Gastrocnemius medialis (tissue), 4 donors: ENCODE results near the gene SGMS1. TPM values are rescaled to one million over a fixed set of nuclear protein-coding genes. Genes with fewer than 3 reads are reported as not detected.

Source experiments
- ATAC-seq, 2 donors: fragments of 150-250 bp; one replicate each; pipeline ENCODE4 v1.9.1; 2016
- DNase-seq, 2 donors: peaks; one replicate each; pipeline ENCODE4 v3.0.0-alpha.2; 2019
- H3K27ac ChIP-seq, 4 donors: fragments of 200-600 bp; sonication (generic); 1 replicate in 1 of 4; 2 replicates in 3 of 4; pipeline ENCODE4 v1.5.1; 2016 to 2018; ENCODE audit warnings: mild to moderate bottlenecking in 2 of 4, moderate library complexity in 1 of 4
- H3K27me3 ChIP-seq, 3 donors: fragments of 200-600 bp; sonication (generic) in 2 of 3; 1 replicate in 1 of 3; 2 replicates in 2 of 3; pipeline versions ENCODE4 v1.5.1 to v1.6.0; 2016 to 2019; ENCODE audit warnings: mild to moderate bottlenecking in 1 of 3, moderate library complexity in 1 of 3
- H3K36me3 ChIP-seq, 2 donors: fragments of 200-600 bp; sonication (generic) in 1 of 2; one replicate each; pipeline ENCODE4 v1.5.1; 2017 to 2018
- H3K4me1 ChIP-seq, 2 donors: fragments of 200-600 bp; sonication (generic) in 1 of 2; one replicate each; pipeline ENCODE4 v1.5.1; 2016 to 2017; ENCODE audit warnings: mild to moderate bottlenecking in 2 of 2
- H3K4me3 ChIP-seq, 4 donors: fragments of 200-600 bp; sonication (generic) in 3 of 4; 1 replicate in 1 of 4; 2 replicates in 3 of 4; pipeline ENCODE4 v1.5.1; 2016 to 2019; ENCODE audit warnings: mild to moderate bottlenecking in 2 of 4
- H3K9me3 ChIP-seq, 3 donors: fragments of 200-600 bp; sonication (generic) in 2 of 3; 1 replicate in 1 of 3; 2 replicates in 2 of 3; pipeline ENCODE4 v1.5.1; 2016 to 2019
- POLR2A ChIP-seq, 2 donors: fragments of 450-650 bp; IDR thresholded peaks; one replicate each; pipeline ENCODE4 v1.6.1; 2017; ENCODE audit warnings: antibody characterized with exemption in 2 of 2, mild to moderate bottlenecking in 2 of 2, moderate library complexity in 2 of 2
- in situ Hi-C, 4 donors: fragments of 200-750 bp; cut with MboI; loops; one replicate each; pipeline versions ENCODE4 v1.15.0 to v1.8.0; 2017; ENCODE audit warnings: low sequenced_read_pairs in 4 of 4
- intact Hi-C: fragments of 100-400 bp; cut with DNase I; formaldehyde crosslinking; loops from one replicate; pipeline ENCODE4 v1.15.1; 2023; ENCODE audit warnings: low total_unique reads
- total RNA-seq, 4 donors: library from RNA; depleted of rRNA; stranded (reverse); fragments of >200 nt; gene quantifications; one replicate each; pipeline versions ENCODE4 v1.1.0 to v1.2.3, GENCODE V29; 2016
- TF ChIP-seq, protein P1 (sequence below), 5 experiments: fragments of 450-650 bp in 3 of 5; fragments of 200-600 bp in 2 of 5; sonication (generic) in 2 of 5; IDR thresholded peaks in 4 of 5; conservative IDR thresholded peaks in 1 of 5; 1 replicate in 4 of 5; 2 replicates in 1 of 5; pipeline ENCODE4 v1.5.1; 2016 to 2019; ENCODE audit warnings: antibody characterized with exemption in 5 of 5, mild to moderate bottlenecking in 3 of 5, moderate library complexity in 3 of 5

SGMS1 gene
- total RNA-seq, 4 donors from 2014 or later: 17.6 to 30.7 (median 25.0) TPM

DNA sequence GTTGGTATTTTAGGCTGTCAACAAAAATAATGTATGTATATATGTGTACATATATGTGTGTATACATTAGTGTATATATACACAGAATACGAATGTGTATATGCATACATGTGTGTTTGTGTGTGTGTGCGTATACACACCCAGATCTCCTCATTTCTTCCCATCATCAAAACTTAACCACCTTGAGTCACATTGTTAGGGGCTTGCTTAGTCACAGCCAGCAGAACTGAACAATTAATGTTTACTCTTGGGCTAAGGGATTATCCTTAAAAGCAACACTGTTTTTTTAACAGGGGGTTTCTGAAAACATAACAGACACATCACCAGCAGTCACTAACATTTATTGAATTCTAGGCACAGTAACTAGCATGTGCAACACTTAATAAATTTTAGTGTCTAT is 289.5 kb downstream of the SGMS1 start:
- no peak for DNase-seq
- TF ChIP-seq, protein P1, sequence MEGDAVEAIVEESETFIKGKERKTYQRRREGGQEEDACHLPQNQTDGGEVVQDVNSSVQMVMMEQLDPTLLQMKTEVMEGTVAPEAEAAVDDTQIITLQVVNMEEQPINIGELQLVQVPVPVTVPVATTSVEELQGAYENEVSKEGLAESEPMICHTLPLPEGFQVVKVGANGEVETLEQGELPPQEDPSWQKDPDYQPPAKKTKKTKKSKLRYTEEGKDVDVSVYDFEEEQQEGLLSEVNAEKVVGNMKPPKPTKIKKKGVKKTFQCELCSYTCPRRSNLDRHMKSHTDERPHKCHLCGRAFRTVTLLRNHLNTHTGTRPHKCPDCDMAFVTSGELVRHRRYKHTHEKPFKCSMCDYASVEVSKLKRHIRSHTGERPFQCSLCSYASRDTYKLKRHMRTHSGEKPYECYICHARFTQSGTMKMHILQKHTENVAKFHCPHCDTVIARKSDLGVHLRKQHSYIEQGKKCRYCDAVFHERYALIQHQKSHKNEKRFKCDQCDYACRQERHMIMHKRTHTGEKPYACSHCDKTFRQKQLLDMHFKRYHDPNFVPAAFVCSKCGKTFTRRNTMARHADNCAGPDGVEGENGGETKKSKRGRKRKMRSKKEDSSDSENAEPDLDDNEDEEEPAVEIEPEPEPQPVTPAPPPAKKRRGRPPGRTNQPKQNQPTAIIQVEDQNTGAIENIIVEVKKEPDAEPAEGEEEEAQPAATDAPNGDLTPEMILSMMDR (IDR thresholded peaks at IDR 0.05 in 4 of 5, conservative IDR thresholded peaks at IDR 0.05 in 1 of 5): no peak
- no peak for TF ChIP-seq POLR2A (IDR thresholded peaks at IDR 0.05)
- in situ Hi-C loops (no loop called here), intact Hi-C loops (no loop called here)
- Histone ChIP-seq H3K9me3 (no peaks in the 10 kb centered on the region), H3K27ac (no peak overlapping the region), H3K27me3 (no peaks in the 10 kb centered on the region), H3K4me3 (no peak overlapping the region), H3K36me3 (no peaks in the 10 kb centered on the region), H3K4me1 (no peaks in the 10 kb centered on the region)
- ATAC-seq: no peak

DNA sequence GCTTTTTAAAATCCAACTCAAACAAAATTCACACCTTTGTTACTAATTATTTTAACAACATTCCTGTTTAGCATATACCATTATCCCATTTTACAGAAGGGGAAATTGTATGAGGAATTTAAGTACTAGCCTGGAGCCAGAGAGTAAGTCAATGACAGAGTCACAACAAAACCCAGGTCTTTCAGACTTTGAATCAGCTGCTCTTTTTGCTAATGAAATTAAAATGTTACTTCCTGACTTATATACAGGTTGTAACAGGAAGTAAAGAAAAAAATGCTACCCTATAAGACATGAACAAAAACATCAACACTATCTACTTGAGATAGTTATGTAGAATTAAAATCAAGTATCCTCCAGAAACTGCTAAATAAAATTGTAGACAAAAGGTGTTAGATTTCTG is 289.9 kb downstream of the SGMS1 start:
- Histone ChIP-seq H3K4me1 (no peaks in the 10 kb centered on the region), H3K27ac (no peak overlapping the region), H3K36me3 (no peaks in the 10 kb centered on the region), H3K9me3 (no peaks in the 10 kb centered on the region), H3K4me3 (no peak overlapping the region), H3K27me3 (no peaks in the 10 kb centered on the region)
- in situ Hi-C loops (no loop called here), intact Hi-C loops (no loop called here)
- ATAC-seq: no peak
- DNase-seq: no peak
- TF ChIP-seq, protein P1 (IDR thresholded peaks at IDR 0.05 in 4 of 5, conservative IDR thresholded peaks at IDR 0.05 in 1 of 5): no peak

DNA sequence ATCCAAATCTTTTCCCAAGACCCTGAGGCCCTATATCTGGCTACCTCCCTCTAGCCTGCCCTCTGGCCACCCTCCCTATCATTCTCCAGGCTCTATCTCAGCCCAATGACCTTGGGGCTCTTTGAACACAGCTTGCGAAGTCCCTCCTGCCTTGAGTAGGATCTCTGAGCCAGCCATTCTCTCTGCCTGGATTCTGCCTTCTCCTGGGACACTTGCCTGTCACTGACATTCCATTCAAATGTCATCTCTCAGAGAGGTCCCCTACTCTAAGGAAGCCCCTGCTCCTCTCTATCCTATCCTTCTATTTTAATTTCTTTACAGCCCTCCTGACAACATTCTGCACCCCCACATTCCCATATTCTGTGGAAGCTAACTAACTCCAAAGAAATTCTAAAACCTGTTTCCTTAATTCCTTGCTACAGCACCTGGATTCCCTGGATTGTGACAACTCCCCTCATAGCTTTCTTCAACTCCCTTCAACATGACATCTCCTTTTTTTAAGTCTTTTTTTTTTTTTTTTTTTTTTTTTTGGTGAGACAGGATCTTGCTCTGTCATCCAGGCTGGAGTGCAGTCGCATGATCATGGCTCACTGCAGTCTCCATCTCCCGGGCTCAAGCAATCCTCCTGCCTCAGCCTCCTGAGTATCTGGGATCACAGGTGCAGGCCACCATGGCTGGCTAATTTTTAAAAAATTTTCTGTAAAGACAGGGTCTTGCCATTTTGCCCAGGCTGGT is 291.5 kb downstream of the SGMS1 start:
- no peak for DNase-seq
- no peak for TF ChIP-seq POLR2A (IDR thresholded peaks at IDR 0.05)
- TF ChIP-seq, protein P1 (IDR thresholded peaks at IDR 0.05 in 4 of 5, conservative IDR thresholded peaks at IDR 0.05 in 1 of 5): no peak
- Histone ChIP-seq H3K27me3 (no peaks in the 10 kb centered on the region), H3K4me1 (peaks cover 5 to 8% of the 10 kb centered on the region in 2 donors), H3K4me3 (no peak overlapping the region), H3K36me3 (no peaks in the 10 kb centered on the region), H3K9me3 (no peaks in the 10 kb centered on the region), H3K27ac (no peak overlapping the region)
- in situ Hi-C loops (no loop called here), intact Hi-C loops (no loop called here)
- ATAC-seq: no peak

DNA sequence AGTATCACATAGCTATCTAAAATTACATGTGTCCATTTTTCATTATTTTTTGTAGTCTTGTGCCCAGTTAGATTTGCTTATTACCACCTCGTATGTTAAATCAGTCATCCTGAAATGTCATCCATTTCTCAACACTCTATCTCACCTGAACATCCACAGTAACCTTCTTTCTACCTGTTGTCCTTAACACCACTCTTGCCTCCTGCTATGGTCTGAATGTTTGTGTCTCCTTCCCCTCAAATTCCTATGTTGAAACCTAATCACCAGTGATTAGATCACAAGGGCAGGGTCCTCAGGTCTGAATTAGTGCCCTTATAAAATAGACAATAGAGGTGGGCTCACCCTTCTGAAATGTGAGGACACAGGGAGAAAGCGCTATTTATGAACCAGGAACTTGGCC is 292.3 kb downstream of the SGMS1 start:
- Histone ChIP-seq H3K36me3 (no peaks in the 10 kb centered on the region), H3K27ac (no peak overlapping the region), H3K27me3 (no peaks in the 10 kb centered on the region), H3K4me3 (no peak overlapping the region), H3K4me1 (peaks cover 13 to 16% of the 10 kb centered on the region in 2 donors), H3K9me3 (no peaks in the 10 kb centered on the region)
- ATAC-seq (no peak), DNase-seq (no peak)
- in situ Hi-C loops (no loop called here), intact Hi-C loops (no loop called here)
- TF ChIP-seq, protein P1 (IDR thresholded peaks at IDR 0.05 in 4 of 5, conservative IDR thresholded peaks at IDR 0.05 in 1 of 5): no peak
- TF ChIP-seq POLR2A (IDR thresholded peaks at IDR 0.05): no peak
